ENCODE measurements around the gene B3GALT4.
A peak's percentile ranks its signal among the peaks of the same experiment; 100 is the strongest.

B3GALT4 gene, protein sequence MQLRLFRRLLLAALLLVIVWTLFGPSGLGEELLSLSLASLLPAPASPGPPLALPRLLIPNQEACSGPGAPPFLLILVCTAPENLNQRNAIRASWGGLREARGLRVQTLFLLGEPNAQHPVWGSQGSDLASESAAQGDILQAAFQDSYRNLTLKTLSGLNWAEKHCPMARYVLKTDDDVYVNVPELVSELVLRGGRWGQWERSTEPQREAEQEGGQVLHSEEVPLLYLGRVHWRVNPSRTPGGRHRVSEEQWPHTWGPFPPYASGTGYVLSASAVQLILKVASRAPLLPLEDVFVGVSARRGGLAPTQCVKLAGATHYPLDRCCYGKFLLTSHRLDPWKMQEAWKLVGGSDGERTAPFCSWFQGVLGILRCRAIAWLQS

GRCh38 chr6:33276864-33277662 lies at the start of gene B3GALT4:
B3GALT4 (plus strand) TSS chr6:33277123; CDS start chr6:33277420, 297 bp downstream.
- Histone ChIP-seq H3K4me3 (peak within 1 kb of the TSS; percentile 78), H3K4me1 (peaks cover 25% of the 10 kb centered on the region), H3K36me3 (replicated peaks) (peaks cover 81% of the 10 kb centered on the region), H3K9me3 (no peaks in the 10 kb centered on the region), H3K27me3 (ENCODE audit: low read depth) (no peaks in the 10 kb centered on the region)
- in situ Hi-C loops (cut with MboI; ENCODE audit: low sequenced_read_pairs) = no loop called here
- peak; percentile 87 to 91 for DNase-seq (ENCODE audit: low spot score in 2 of 2)

DNA sequence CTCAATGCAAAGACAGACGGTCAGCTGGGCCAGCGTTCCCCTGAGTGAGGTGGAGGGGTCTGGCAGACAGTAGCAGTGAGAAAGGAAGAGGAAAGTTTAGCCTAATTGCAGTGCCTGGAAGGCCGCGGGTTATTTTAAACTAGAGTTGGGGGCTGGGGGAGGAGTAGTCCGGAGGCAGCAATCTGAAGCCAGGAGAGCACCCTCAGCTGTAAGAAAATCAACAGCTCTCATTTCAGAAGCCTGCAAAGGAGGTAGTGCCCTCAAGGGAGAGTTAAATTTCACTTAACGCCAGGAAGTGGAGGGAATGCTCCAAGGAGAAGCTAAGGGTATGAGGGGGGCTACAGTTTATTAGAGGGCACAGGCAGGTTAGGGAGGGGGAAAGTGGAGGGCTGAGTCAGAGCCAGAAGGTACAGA lies 41.7 kb upstream of the B3GALT4 start:
- in situ Hi-C loops (cut with MboI; ENCODE audit: low sequenced_read_pairs) = no loop called here
- no peaks in the 10 kb centered on the region for H3K4me1 ChIP-seq
- no peaks in the 10 kb centered on the region for H3K36me3 ChIP-seq (replicated peaks)
- no peaks in the 10 kb centered on the region for H3K27me3 ChIP-seq (ENCODE audit: low read depth)
- no peaks in the 10 kb centered on the region for H3K9me3 ChIP-seq
- no peak overlapping the region for H3K4me3 ChIP-seq
- no peak for DNase-seq (ENCODE audit: low spot score in 2 of 2)

DNA sequence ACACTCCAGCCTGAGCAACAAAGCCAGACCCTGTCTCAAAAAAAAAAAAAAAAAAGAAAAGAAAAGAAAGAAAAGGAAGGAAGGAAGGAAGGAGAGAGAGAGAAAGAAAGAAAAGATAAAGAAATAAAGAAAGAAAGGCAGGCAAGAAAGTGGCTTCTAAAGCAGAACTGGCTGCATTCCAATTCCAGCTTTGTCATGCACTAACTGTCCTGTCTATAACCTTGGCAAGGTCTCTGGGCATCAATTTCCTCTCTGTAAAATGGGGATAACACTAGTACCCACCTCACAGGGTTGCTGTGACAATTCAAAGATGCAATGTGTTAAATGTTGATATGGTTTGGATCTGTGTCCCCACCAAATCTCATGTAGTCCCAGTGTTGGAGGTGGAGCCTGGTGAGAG lies 40.6 kb upstream of the B3GALT4 start:
- Histone ChIP-seq H3K9me3 (no peaks in the 10 kb centered on the region), H3K27me3 (ENCODE audit: low read depth) (no peaks in the 10 kb centered on the region), H3K36me3 (replicated peaks) (no peaks in the 10 kb centered on the region), H3K4me3 (no peak overlapping the region), H3K4me1 (no peaks in the 10 kb centered on the region)
- DNase-seq (ENCODE audit: low spot score in 2 of 2) = no peak
- in situ Hi-C loops (cut with MboI; ENCODE audit: low sequenced_read_pairs) = no loop called here

- in situ Hi-C loops (cut with MboI; ENCODE audit: low sequenced_read_pairs) = no loop called here
- no peak for DNase-seq (ENCODE audit: low spot score in 2 of 2)
- no peak overlapping the region for H3K4me3 ChIP-seq
- H3K4me1 ChIP-seq = no peaks in the 10 kb centered on the region
- H3K36me3 ChIP-seq (replicated peaks) = no peaks in the 10 kb centered on the region
- H3K27me3 ChIP-seq (ENCODE audit: low read depth) = no peaks in the 10 kb centered on the region
- H3K9me3 ChIP-seq = no peaks in the 10 kb centered on the region
Observed at GRCh38 chr6:33236852-33237251, 40.1 kb upstream of the B3GALT4 start.

- Histone ChIP-seq H3K36me3 (replicated peaks) (no peaks in the 10 kb centered on the region), H3K4me1 (no peaks in the 10 kb centered on the region), H3K4me3 (no peak overlapping the region), H3K9me3 (no peaks in the 10 kb centered on the region), H3K27me3 (ENCODE audit: low read depth) (no peaks in the 10 kb centered on the region)
- no peak for DNase-seq (ENCODE audit: low spot score in 2 of 2)
- in situ Hi-C loops (cut with MboI; ENCODE audit: low sequenced_read_pairs) = no loop called here
Observed at GRCh38 chr6:33237741-33238140, 39.2 kb upstream of the B3GALT4 start.

GRCh38 chr6:33241968-33242367 lies 35.0 kb upstream of the B3GALT4 start:
- no peak for DNase-seq (ENCODE audit: low spot score in 2 of 2)
- Histone ChIP-seq H3K36me3 (replicated peaks) (no peaks in the 10 kb centered on the region), H3K4me1 (no peaks in the 10 kb centered on the region), H3K9me3 (no peaks in the 10 kb centered on the region), H3K4me3 (no peak overlapping the region), H3K27me3 (ENCODE audit: low read depth) (no peaks in the 10 kb centered on the region)
- in situ Hi-C loops (cut with MboI; ENCODE audit: low sequenced_read_pairs) = loop anchor here (10.0 kb wide), 1 partner anchor 227 kb away; no protein-coding TSS in a partner anchor

- no peak for DNase-seq (ENCODE audit: low spot score in 2 of 2)
- Histone ChIP-seq H3K27me3 (ENCODE audit: low read depth) (no peaks in the 10 kb centered on the region), H3K9me3 (no peaks in the 10 kb centered on the region), H3K4me3 (no peak overlapping the region), H3K36me3 (replicated peaks) (no peaks in the 10 kb centered on the region), H3K4me1 (peaks cover 5% of the 10 kb centered on the region)
- in situ Hi-C loops (cut with MboI; ENCODE audit: low sequenced_read_pairs) = loop anchor here (10.0 kb wide), 1 partner anchor 229 kb away; no protein-coding TSS in a partner anchor
Observed at GRCh38 chr6:33243476-33243875, 33.4 kb upstream of the B3GALT4 start.

GRCh38 chr6:33247977-33248642 lies 28.8 kb upstream of the B3GALT4 start:
- Histone ChIP-seq H3K36me3 (replicated peaks) (peaks cover 3% of the 10 kb centered on the region; the same call in 1 of the 2 replicates), H3K4me3 (peak overlapping the region; percentile 31), H3K4me1 (peaks cover 16% of the 10 kb centered on the region), H3K9me3 (no peaks in the 10 kb centered on the region), H3K27me3 (ENCODE audit: low read depth) (no peaks in the 10 kb centered on the region)
- peak; percentile 85 to 96 for DNase-seq (ENCODE audit: low spot score in 2 of 2)
- in situ Hi-C loops (cut with MboI; ENCODE audit: low sequenced_read_pairs) = loop anchor here (5.0 to 10.0 kb wide), 2 partner anchors 126 to 233 kb away; no protein-coding TSS in a partner anchor

- in situ Hi-C loops (cut with MboI; ENCODE audit: low sequenced_read_pairs) = loop anchor here (5.0 to 10.0 kb wide), 2 partner anchors 126 to 234 kb away; no protein-coding TSS in a partner anchor
- peaks cover 3% of the 10 kb centered on the region; the same call in 1 of the 2 replicates for H3K36me3 ChIP-seq (replicated peaks)
- H3K9me3 ChIP-seq = no peaks in the 10 kb centered on the region
- H3K27me3 ChIP-seq (ENCODE audit: low read depth) = no peaks in the 10 kb centered on the region
- DNase-seq (ENCODE audit: low spot score in 2 of 2) = peak; percentile 7 to 51
- H3K4me1 ChIP-seq = peaks cover 16% of the 10 kb centered on the region
- H3K4me3 ChIP-seq = peak overlapping the region; percentile 31
Observed at GRCh38 chr6:33248643-33248931, 28.3 kb upstream of the B3GALT4 start.

DNA sequence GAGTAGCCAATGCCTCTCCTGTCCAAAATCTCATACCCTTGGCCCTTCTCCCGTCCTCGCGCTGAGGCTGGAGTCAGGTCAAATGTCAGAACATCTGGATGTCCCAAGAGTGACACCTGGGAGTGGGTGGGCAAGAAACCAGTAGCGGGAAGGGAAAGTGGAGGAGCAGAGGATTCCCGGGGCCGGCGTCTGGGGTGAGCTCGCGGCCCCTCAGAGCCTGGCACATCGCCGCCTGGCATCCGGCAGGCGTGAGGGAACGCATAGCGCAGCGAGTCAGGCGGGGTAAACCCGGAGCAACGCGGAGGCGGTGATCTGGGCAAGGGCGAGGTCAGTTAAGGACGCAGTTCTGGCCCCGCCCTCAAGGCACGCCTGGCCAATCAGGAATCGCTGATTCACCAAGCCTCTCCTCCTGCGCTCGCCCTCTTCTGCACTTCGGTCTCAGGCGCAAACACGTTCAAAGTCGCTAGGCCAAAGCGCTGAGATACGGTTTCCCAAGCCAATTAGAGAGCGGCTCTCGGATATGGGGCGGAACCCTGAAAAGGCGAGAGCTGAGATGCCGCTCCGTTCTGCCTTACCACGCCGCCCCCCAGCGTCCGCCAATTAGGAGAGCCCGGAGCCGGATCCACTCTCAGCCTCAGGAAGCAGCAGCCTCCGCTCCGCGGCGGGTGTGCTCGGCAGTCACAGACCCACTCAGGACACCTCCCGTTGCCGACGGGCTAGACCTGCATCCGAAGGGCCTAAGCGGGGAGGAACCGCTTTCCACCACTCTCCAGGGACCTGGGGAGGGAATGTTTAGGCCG lies 27.8 kb upstream of the B3GALT4 start:
- Histone ChIP-seq H3K9me3 (no peaks in the 10 kb centered on the region), H3K36me3 (replicated peaks) (peaks cover 3% of the 10 kb centered on the region; the same call in 1 of the 2 replicates), H3K4me1 (peaks cover 16% of the 10 kb centered on the region), H3K4me3 (peak overlapping the region; percentile 37), H3K27me3 (ENCODE audit: low read depth) (no peaks in the 10 kb centered on the region)
- peak; percentile 99 to 100 for DNase-seq (ENCODE audit: low spot score in 2 of 2)
- in situ Hi-C loops (cut with MboI; ENCODE audit: low sequenced_read_pairs) = loop anchor here (5.0 to 10.0 kb wide), 2 partner anchors 127 to 234 kb away; no protein-coding TSS in a partner anchor

DNA sequence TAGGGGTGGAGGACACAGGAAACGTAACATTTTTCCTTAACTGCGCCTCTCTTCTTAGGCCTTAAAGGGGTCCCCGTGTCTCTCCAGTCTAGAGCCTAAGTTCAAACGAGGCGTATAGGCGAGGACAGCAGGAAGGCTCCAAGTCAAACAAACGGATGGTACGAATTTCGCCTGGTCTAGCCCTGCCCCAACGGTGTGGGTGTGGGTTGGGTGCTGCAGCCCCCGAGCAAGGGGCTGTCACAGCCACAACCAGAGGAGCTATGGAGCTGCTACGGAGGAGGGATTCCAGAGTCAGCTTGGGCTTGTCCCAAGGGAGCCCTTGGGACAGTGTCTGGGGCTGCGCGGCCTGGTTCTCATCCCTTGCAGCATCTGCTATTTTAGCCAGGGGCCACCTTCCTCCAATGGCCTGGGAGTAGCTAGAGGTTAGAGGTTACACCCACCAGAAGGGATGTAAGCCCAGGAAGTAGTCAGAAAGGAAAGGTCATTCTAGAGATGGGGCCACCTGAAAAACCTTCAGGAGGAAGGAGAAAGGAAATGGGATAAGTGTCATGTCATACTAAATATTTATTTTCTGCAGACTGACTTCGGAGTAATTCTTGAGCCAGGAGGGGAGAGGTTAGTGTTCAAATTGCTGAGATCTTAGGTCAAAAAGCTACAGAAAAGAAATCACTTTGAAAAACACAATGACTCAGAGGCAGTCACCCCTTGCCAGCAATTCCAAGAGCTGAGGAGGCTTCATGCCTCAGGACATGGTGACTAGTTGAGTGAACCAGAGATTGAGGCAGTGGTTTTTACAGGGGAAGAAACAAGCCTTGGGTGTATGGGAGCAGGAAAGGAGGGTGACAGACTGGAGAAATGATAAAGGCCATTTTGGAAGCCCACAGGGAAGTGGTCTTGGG lies 26.9 kb upstream of the B3GALT4 start:
- Histone ChIP-seq H3K4me1 (peaks cover 16% of the 10 kb centered on the region), H3K9me3 (no peaks in the 10 kb centered on the region), H3K36me3 (replicated peaks) (peaks cover 3% of the 10 kb centered on the region; the same call in 1 of the 2 replicates), H3K27me3 (ENCODE audit: low read depth) (no peaks in the 10 kb centered on the region), H3K4me3 (peak overlapping the region; percentile 37)
- in situ Hi-C loops (cut with MboI; ENCODE audit: low sequenced_read_pairs) = loop anchor here (5.0 to 10.0 kb wide), 2 partner anchors 128 to 235 kb away; no protein-coding TSS in a partner anchor
- DNase-seq (ENCODE audit: low spot score in 2 of 2) = peak in 1 of 2 experiments; percentile 31

- Histone ChIP-seq H3K4me3 (no peak overlapping the region), H3K4me1 (peaks cover 16% of the 10 kb centered on the region), H3K36me3 (replicated peaks) (peaks cover 3% of the 10 kb centered on the region; the same call in 1 of the 2 replicates), H3K9me3 (no peaks in the 10 kb centered on the region), H3K27me3 (ENCODE audit: low read depth) (no peaks in the 10 kb centered on the region)
- in situ Hi-C loops (cut with MboI; ENCODE audit: low sequenced_read_pairs) = no loop called here
- no peak for DNase-seq (ENCODE audit: low spot score in 2 of 2)
Observed at GRCh38 chr6:33250731-33251130, 26.2 kb upstream of the B3GALT4 start.

All from HAP-1 (cell line).